HCT116 (cell line): ENCODE data around the gene COG8. TPM values are rescaled to one million over a fixed set of nuclear protein-coding genes. Genes with fewer than 3 reads are reported as not detected.

Source experiments
- ATAC-seq: fragments of 200-7000 bp; cut with Tn5 transposase; 2 replicates; pipeline ENCODE4 v1.9.1; 2020; ENCODE audit warnings: mild to moderate bottlenecking, moderate library complexity
- BruUV-seq: library from RNA; stranded (reverse); fragments of 400-500 nt; replicated peaks from 2 replicates; lab custom pipeline; 2021; lab: Mats Ljungman, UMichigan
- CTCF ChIA-PET: fragments of 300-600 bp; sonication (Branson Sonifier 250); formaldehyde crosslinking; loops from one replicate; lab custom pipeline; 2021; ENCODE audit warnings: antibody characterized with exemption; lab: Charles Lee
- POLR2A ChIA-PET: fragments of 300-600, 350-600 bp; sonication (Branson Sonifier 250); formaldehyde crosslinking; loops from one replicate; lab custom pipeline; 2021; ENCODE audit warnings: antibody characterized with exemption; lab: Charles Lee
- RAD21 ChIA-PET, 2 experiments: fragments of 300-600 bp; sonication (Branson Sonifier 250); formaldehyde crosslinking; loops; one replicate each; lab custom pipeline; 2023; ENCODE audit warnings: low total read pairs in 2 of 2; ENCODE audit not compliant: uncharacterized antibody in 2 of 2, unreplicated experiment in 2 of 2, low non-redundant PET in 1 of 2; lab: Charles Lee
- DNase-seq: peaks from one replicate; pipeline ENCODE4 v3.0.0-alpha.2; 2010; ENCODE audit warnings: low read depth, low spot score
- H2AFZ ChIP-seq: fragments of 200-600 bp; shearing (Covaris generic), sonication (generic); 2 replicates; pipeline ENCODE4 v1.6.1; 2017; ENCODE audit warnings: low read depth, mixed run types, mixed read lengths, antibody characterized with exemption, low read length; ENCODE audit not compliant: poor library complexity, severe bottlenecking
- H3K27ac ChIP-seq: 2 replicates; pipeline ENCODE4 v1.5.1; 2012; ENCODE audit warnings: low read depth, low read length
- H3K27me3 ChIP-seq: fragments of 200-600 bp; sonication (generic); 2 replicates; pipeline ENCODE4 v1.6.1; 2016; ENCODE audit warnings: mixed run types, low read length, mixed read lengths; ENCODE audit not compliant: insufficient read depth
- H3K36me3 ChIP-seq, 2 experiments: fragments of 200-500 bp in 1 of 2; fragments of 200-600 bp in 1 of 2; sonication (Bioruptor generic) in 1 of 2; sonication (generic) in 1 of 2; 2 replicates each; pipeline versions ENCODE4 v1.5.1 to v1.6.1; 2014 to 2016; ENCODE audit warnings: low read length in 2 of 2, inconsistent platforms in 1 of 2, mixed read lengths in 1 of 2, mixed run types in 1 of 2; ENCODE audit not compliant: insufficient read depth in 2 of 2, control insufficient read depth in 1 of 2
- H3K4me1 ChIP-seq, 2 experiments: fragments of 200-600 bp in 1 of 2; sonication (generic) in 1 of 2; 2 replicates each; pipeline versions ENCODE4 v1.5.1 to v1.6.1; 2012 to 2017; ENCODE audit warnings: low read length in 2 of 2, inconsistent platforms in 1 of 2, mild to moderate bottlenecking in 1 of 2, mixed read lengths in 1 of 2, mixed run types in 1 of 2, moderate library complexity in 1 of 2; ENCODE audit not compliant: insufficient read depth in 2 of 2, control insufficient read depth in 1 of 2
- H3K4me2 ChIP-seq: fragments of 200-600 bp; sonication (generic); 2 replicates; pipeline ENCODE4 v1.6.1; 2017; ENCODE audit warnings: mixed run types, low read length, mixed read lengths
- H3K4me3 ChIP-seq, 2 experiments: fragments of 200-600 bp in 1 of 2; sonication (generic) in 1 of 2; replicated peaks in 1 of 2; 2 replicates each; pipeline ENCODE4 v1.5.1; 2011 to 2016; ENCODE audit warnings: low read length in 2 of 2, control low read depth in 1 of 2, low read depth in 1 of 2, mild to moderate bottlenecking in 1 of 2, mixed read lengths in 1 of 2, mixed run types in 1 of 2
- H3K79me2 ChIP-seq: fragments of 200-600 bp; sonication (generic); 2 replicates; pipeline ENCODE4 v1.6.1; 2017; ENCODE audit warnings: mild to moderate bottlenecking, mixed run types, low read length, moderate library complexity, mixed read lengths; ENCODE audit not compliant: insufficient read depth
- H3K9ac ChIP-seq: fragments of 200-600 bp; sonication (generic); 2 replicates; pipeline ENCODE4 v1.6.1; 2016; ENCODE audit warnings: low read length, mixed read lengths
- H3K9me2 ChIP-seq: fragments of 200-600 bp; sonication (generic), shearing (Covaris generic); 2 replicates; pipeline ENCODE4 v1.6.1; 2017; ENCODE audit warnings: mixed run types, mild to moderate bottlenecking, moderate library complexity; ENCODE audit not compliant: insufficient read depth
- H3K9me3 ChIP-seq, 2 experiments: fragments of 200-500 bp in 1 of 2; fragments of 200-600 bp in 1 of 2; sonication (Bioruptor generic) in 1 of 2; sonication (generic) in 1 of 2; 2 replicates each; pipeline ENCODE4 v1.6.1; 2014 to 2017; ENCODE audit warnings: low read length in 2 of 2, mixed read lengths in 2 of 2, inconsistent platforms in 1 of 2, low read depth in 1 of 2, mild to moderate bottlenecking in 1 of 2, mixed run types in 1 of 2, moderate library complexity in 1 of 2; ENCODE audit not compliant: control insufficient read depth in 1 of 2, insufficient read depth in 1 of 2
- H4K20me1 ChIP-seq: fragments of 200-600 bp; sonication (generic), shearing (Covaris generic); 2 replicates; pipeline ENCODE4 v1.6.1; 2017; ENCODE audit warnings: mixed run types, mild to moderate bottlenecking, moderate library complexity; ENCODE audit not compliant: insufficient read depth
- ATF3 ChIP-seq: IDR thresholded peaks from 2 replicates; pipeline ENCODE4 v1.6.1; 2012
- CBX3 ChIP-seq: IDR thresholded peaks from 2 replicates; pipeline ENCODE4 v1.6.1; 2012; ENCODE audit warnings: low read depth
- CEBPB ChIP-seq: IDR thresholded peaks from 2 replicates; pipeline ENCODE4 v1.6.1; 2012; ENCODE audit warnings: low read depth
- EGR1 ChIP-seq: IDR thresholded peaks from 2 replicates; pipeline ENCODE4 v1.6.1; 2012; ENCODE audit warnings: low read depth
- ELF1 ChIP-seq: IDR thresholded peaks from 2 replicates; pipeline ENCODE4 v1.6.1; 2012; ENCODE audit warnings: low read depth, borderline replicate concordance
- EZH2 ChIP-seq: fragments of 200-600 bp; sonication (generic); IDR thresholded peaks from 2 replicates; pipeline ENCODE4 v1.6.1; 2017; ENCODE audit warnings: antibody characterized with exemption, mixed run types
- EZH2phosphoT487 ChIP-seq: fragments of 200-600 bp; IDR thresholded peaks from 2 replicates; pipeline ENCODE4 v1.6.1; 2018; ENCODE audit warnings: antibody characterized with exemption, borderline replicate concordance
- FOSL1 ChIP-seq: IDR thresholded peaks from 2 replicates; pipeline ENCODE4 v1.6.1; 2012; ENCODE audit warnings: low read depth
- JUND ChIP-seq: IDR thresholded peaks from 2 replicates; pipeline ENCODE4 v1.6.1; 2012
- POLR2A ChIP-seq: IDR thresholded peaks from 2 replicates; pipeline ENCODE4 v1.7.0; 2011; ENCODE audit warnings: borderline replicate concordance; ENCODE audit not compliant: insufficient read depth, insufficient read length; ENCODE audit errors: extremely low read depth
- POLR2AphosphoS5 ChIP-seq: IDR thresholded peaks from 2 replicates; pipeline ENCODE4 v1.6.1; 2011; ENCODE audit warnings: mild to moderate bottlenecking, low read depth, low read length, moderate library complexity
- RAD21 ChIP-seq: IDR thresholded peaks from 2 replicates; pipeline ENCODE4 v1.6.1; 2012; ENCODE audit warnings: low read depth, mild to moderate bottlenecking
- SIN3A ChIP-seq: IDR thresholded peaks from 2 replicates; pipeline ENCODE4 v1.6.1; 2012; ENCODE audit warnings: low read depth
- SP1 ChIP-seq: IDR thresholded peaks from 2 replicates; pipeline ENCODE4 v1.6.1; 2012; ENCODE audit warnings: low read depth
- SRF ChIP-seq: IDR thresholded peaks from 2 replicates; pipeline ENCODE4 v1.6.1; 2012; ENCODE audit warnings: low read depth
- TCF7L2 ChIP-seq: IDR thresholded peaks from 2 replicates; pipeline ENCODE4 v1.7.0; 2011; ENCODE audit warnings: borderline replicate concordance, inconsistent platforms; ENCODE audit not compliant: insufficient read depth, insufficient read length; ENCODE audit errors: extremely low read depth
- YY1 ChIP-seq: IDR thresholded peaks from 2 replicates; pipeline ENCODE4 v1.6.1; 2011; ENCODE audit warnings: low read length, low read depth, moderate library complexity, mild to moderate bottlenecking; ENCODE audit not compliant: insufficient replicate concordance; ENCODE audit errors: extremely low read depth
- ZBTB33 ChIP-seq: IDR thresholded peaks from 2 replicates; pipeline ENCODE4 v1.6.1; 2011; ENCODE audit warnings: mild to moderate bottlenecking, low read length, moderate library complexity; ENCODE audit not compliant: insufficient replicate concordance; ENCODE audit errors: extremely low read depth
- ZNF274 ChIP-seq: fragments of 200-500 bp; sonication (Bioruptor generic); IDR thresholded peaks from 2 replicates; pipeline ENCODE4 v1.6.1; 2014; ENCODE audit warnings: mild to moderate bottlenecking, low read depth, low read length, inconsistent platforms
- intact Hi-C: fragments of 100-400 bp; cut with micrococcal nuclease; formaldehyde crosslinking; loops from 2 replicates; pipeline ENCODE4 v1.10.0; 2022
- total RNA-seq: library from RNA; stranded (reverse); gene quantifications from one replicate; pipeline ENCODE4 v1.2.1, GENCODE V29; 2021; ENCODE audit not compliant: unreplicated experiment
- TF ChIP-seq, protein P1 (sequence below): IDR thresholded peaks from 2 replicates; pipeline ENCODE4 v1.6.1; 2012

Gene COG8
- total RNA-seq, 1 experiment from 2014 or later: 50.3 TPM

DNA sequence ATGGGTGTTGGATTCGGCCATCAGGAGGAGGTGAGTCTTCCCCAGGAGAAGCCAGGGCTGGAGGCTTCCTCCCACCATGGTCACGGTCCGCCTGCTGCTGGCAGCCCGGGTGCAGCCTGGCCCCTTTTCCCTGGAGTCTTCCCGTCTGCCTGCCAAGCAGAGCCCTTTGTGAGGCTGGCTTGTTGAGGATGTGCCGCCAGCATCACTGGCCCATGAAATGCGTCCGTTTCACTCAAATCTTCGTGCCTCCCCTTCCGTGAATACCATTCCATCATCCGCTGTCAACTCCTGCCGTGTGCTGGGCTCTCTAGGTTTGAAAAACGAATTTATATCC is 18.7 kb downstream of the COG8 start:
- ChIA-PET CTCF (no interaction called here), RAD21 (no interaction called here), POLR2A (no interaction called here)
- H3K4me3 ChIP-seq: no peak overlapping the region
- H2AFZ ChIP-seq: no peak overlapping the region
- no peaks in the 10 kb centered on the region for H3K4me1 ChIP-seq
- BruUV-seq: no TSS peak
- H3K27ac ChIP-seq: no peak overlapping the region
- no peaks in the 10 kb centered on the region for H3K27me3 ChIP-seq
- peaks cover 70% of the 10 kb centered on the region for H3K79me2 ChIP-seq
- no peak overlapping the region for H3K4me2 ChIP-seq
- intact Hi-C loops: no loop called here
- no peaks in the 10 kb centered on the region for H3K9me2 ChIP-seq
- H3K9me3 ChIP-seq: no peaks in the 10 kb centered on the region
- no peaks in the 10 kb centered on the region for H4K20me1 ChIP-seq
- H3K36me3 ChIP-seq: peaks cover 48 to 69% of the 10 kb centered on the region in 2 experiments
- no peak for TF ChIP-seq JUND
- TF ChIP-seq SIN3A: no peak
- no peak for TF ChIP-seq YY1
- TF ChIP-seq FOSL1: no peak
- TF ChIP-seq ZNF274: no peak
- no peak for TF ChIP-seq POLR2AphosphoS5
- no peak for TF ChIP-seq EZH2
- TF ChIP-seq SRF: no peak
- TF ChIP-seq EZH2phosphoT487: no peak
- TF ChIP-seq SP1: no peak
- TF ChIP-seq EGR1: no peak
- no peak for TF ChIP-seq CBX3
- no peak for TF ChIP-seq POLR2A
- TF ChIP-seq CEBPB: no peak
- TF ChIP-seq, protein P1, sequence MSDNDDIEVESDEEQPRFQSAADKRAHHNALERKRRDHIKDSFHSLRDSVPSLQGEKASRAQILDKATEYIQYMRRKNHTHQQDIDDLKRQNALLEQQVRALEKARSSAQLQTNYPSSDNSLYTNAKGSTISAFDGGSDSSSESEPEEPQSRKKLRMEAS: no peak
- TF ChIP-seq TCF7L2: no peak
- no peak for TF ChIP-seq ZBTB33
- TF ChIP-seq RAD21: no peak
- TF ChIP-seq ELF1: no peak
- TF ChIP-seq ATF3: no peak
- H3K9ac ChIP-seq: no peak overlapping the region
- ATAC-seq: no peak
- DNase-seq: no peak
